ENCODE measurements around the gene PTPRJ. TPM values are rescaled to one million over a fixed set of nuclear protein-coding genes. Genes with fewer than 3 reads are reported as not detected.

Gene PTPRJ
- total and polyA plus RNA-seq, 4 donors: 4.1 to 24.7 (median 14.6) TPM

GRCh38 chr11:48066881-48067800 lies 86.8 kb downstream of the PTPRJ start:
- H3K27me3 ChIP-seq (ENCODE audit: control insufficient read depth in 4 of 4, insufficient read depth in 4 of 4, low read length in 3 of 4): no peaks in the 10 kb centered on the region
- 76% methylated on average over 10 of the region's 10 CpGs for WGBS
- no peak for DNase-seq (ENCODE audit: low spot score)
- no peak overlapping the region for H3K27ac ChIP-seq (ENCODE audit: low read depth in 1 of 2, low read length in 2 of 2)
- H3K36me3 ChIP-seq (ENCODE audit: control insufficient read depth in 4 of 4, insufficient read depth in 3 of 4, low read depth in 1 of 4, low read length in 3 of 4): peaks cover 0 to 2% (median 0%) of the 10 kb centered on the region in 4 donors
- H3K4me3 ChIP-seq (ENCODE audit: low read depth in 1 of 3, low read length in 3 of 3): no peak overlapping the region
- H3K4me1 ChIP-seq (ENCODE audit: control insufficient read depth in 4 of 4, insufficient read depth in 4 of 4, low read length in 3 of 4): peaks cover 0 to 6% (median 3%) of the 10 kb centered on the region in 4 donors
- no peaks in the 10 kb centered on the region for H3K9me3 ChIP-seq (ENCODE audit: control insufficient read depth in 4 of 4, low read length in 3 of 4)
- no peak overlapping the region for H3K9ac ChIP-seq (ENCODE audit: low read depth in 1 of 2, low read length in 2 of 2)
- no peak for TF ChIP-seq EGR1 (IDR thresholded peaks at IDR 0.05; ENCODE audit: low read depth in 2 of 2)
- TF ChIP-seq MAX (IDR thresholded peaks at IDR 0.05): no peak
- TF ChIP-seq NR2F2 (IDR thresholded peaks at IDR 0.05): no peak
- TF ChIP-seq HNF4A (conservative IDR thresholded peaks at IDR 0.05): no peak
- no peak for TF ChIP-seq REST (IDR thresholded peaks at IDR 0.05)
- TF ChIP-seq RAD21 (IDR thresholded peaks at IDR 0.05): no peak
- no peak for TF ChIP-seq YY1 (IDR thresholded peaks at IDR 0.05)

DNA sequence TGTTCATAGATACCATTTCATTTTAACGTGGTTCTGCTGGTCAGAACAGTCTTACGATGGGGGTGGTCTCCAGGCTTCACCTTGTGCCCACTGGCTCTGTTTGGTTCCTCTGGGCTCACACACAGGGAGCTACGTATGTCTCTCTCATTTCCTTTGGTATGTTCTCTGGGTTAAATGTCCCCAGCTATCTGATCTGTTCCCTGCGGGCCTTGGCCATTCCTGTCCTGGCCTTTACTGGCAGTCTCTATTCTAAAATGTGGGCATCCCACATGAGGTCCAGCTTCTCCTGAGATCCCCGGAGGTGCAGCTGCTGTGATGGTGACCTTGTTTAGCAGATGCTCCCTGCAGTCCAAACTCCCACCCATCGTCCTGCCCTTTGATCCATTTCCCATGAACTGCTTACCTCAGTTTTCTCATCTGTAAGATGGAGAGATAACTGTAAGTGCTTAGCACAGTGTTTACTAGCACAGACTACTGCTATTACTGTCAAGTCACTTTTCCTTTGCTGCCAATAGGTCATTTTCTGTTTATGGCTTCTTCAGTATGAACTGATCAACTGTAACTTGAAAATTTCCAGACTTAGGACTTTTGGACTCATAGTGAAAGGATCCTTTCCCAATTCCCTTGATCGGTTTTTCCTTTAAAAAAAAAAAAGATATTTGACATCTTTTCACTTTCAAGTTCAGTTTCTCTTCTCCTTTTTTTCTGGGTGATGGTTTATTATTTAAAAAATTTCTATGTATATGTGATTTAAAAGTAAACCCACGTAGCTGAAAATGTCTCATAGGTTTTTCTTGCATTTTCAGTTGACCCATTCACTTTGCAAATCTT lies 92.9 kb downstream of the PTPRJ start:
- TF ChIP-seq HNF4A (conservative IDR thresholded peaks at IDR 0.05) (peak in 1 of 2 donors; percentile 60), FOXA1 (IDR thresholded peaks at IDR 0.05) (no peak), MAX (IDR thresholded peaks at IDR 0.05) (no peak)
- peaks cover 0 to 2% (median 0%) of the 10 kb centered on the region in 4 donors for H3K36me3 ChIP-seq (ENCODE audit: control insufficient read depth in 4 of 4, insufficient read depth in 3 of 4, low read depth in 1 of 4, low read length in 3 of 4)
- no peaks in the 10 kb centered on the region for H3K27me3 ChIP-seq (ENCODE audit: control insufficient read depth in 4 of 4, insufficient read depth in 4 of 4, low read length in 3 of 4)
- H3K9ac ChIP-seq (ENCODE audit: low read depth in 1 of 2, low read length in 2 of 2): no peak overlapping the region
- no peak for DNase-seq (ENCODE audit: low spot score)
- H3K4me3 ChIP-seq (ENCODE audit: low read depth in 1 of 3, low read length in 3 of 3): no peak overlapping the region
- WGBS: 73% methylated on average over 8 of the region's 8 CpGs
- H3K27ac ChIP-seq (ENCODE audit: low read depth in 1 of 2, low read length in 2 of 2): no peak overlapping the region
- peaks cover 0 to 15% (median 9%) of the 10 kb centered on the region in 4 donors for H3K4me1 ChIP-seq (ENCODE audit: control insufficient read depth in 4 of 4, insufficient read depth in 4 of 4, low read length in 3 of 4)
- no peaks in the 10 kb centered on the region for H3K9me3 ChIP-seq (ENCODE audit: control insufficient read depth in 4 of 4, low read length in 3 of 4)

- Histone ChIP-seq H3K27ac (ENCODE audit: low read depth in 1 of 2, low read length in 2 of 2) (peak overlapping the region in 1 of 2 donors; percentile 38), H3K27me3 (ENCODE audit: control insufficient read depth in 4 of 4, insufficient read depth in 4 of 4, low read length in 3 of 4) (no peaks in the 10 kb centered on the region), H3K4me3 (ENCODE audit: low read depth in 1 of 3, low read length in 3 of 3) (no peak overlapping the region), H3K36me3 (ENCODE audit: control insufficient read depth in 4 of 4, insufficient read depth in 3 of 4, low read depth in 1 of 4, low read length in 3 of 4) (no peaks in the 10 kb centered on the region), H3K9ac (ENCODE audit: low read depth in 1 of 2, low read length in 2 of 2) (no peak overlapping the region), H3K4me1 (ENCODE audit: control insufficient read depth in 4 of 4, insufficient read depth in 4 of 4, low read length in 3 of 4) (peaks cover 0 to 15% (median 10%) of the 10 kb centered on the region in 4 donors), H3K9me3 (ENCODE audit: control insufficient read depth in 4 of 4, low read length in 3 of 4) (no peaks in the 10 kb centered on the region)
- WGBS: 46% methylated on average over 3 of the region's 3 CpGs
- DNase-seq (ENCODE audit: low spot score): no peak
- TF ChIP-seq JUND (IDR thresholded peaks at IDR 0.05) (peak in 1 of 2 donors; percentile 17), HNF4A (conservative IDR thresholded peaks at IDR 0.05) (peak; percentile 89 to 91), SP1 (IDR thresholded peaks at IDR 0.05) (peak; percentile 44), YY1 (IDR thresholded peaks at IDR 0.05) (peak; percentile 14), EGR1 (IDR thresholded peaks at IDR 0.05; ENCODE audit: low read depth in 2 of 2) (no peak), MAX (IDR thresholded peaks at IDR 0.05) (no peak), RXRA (IDR thresholded peaks at IDR 0.05) (peak; percentile 43 to 60)
- TF ChIP-seq, protein P1, sequence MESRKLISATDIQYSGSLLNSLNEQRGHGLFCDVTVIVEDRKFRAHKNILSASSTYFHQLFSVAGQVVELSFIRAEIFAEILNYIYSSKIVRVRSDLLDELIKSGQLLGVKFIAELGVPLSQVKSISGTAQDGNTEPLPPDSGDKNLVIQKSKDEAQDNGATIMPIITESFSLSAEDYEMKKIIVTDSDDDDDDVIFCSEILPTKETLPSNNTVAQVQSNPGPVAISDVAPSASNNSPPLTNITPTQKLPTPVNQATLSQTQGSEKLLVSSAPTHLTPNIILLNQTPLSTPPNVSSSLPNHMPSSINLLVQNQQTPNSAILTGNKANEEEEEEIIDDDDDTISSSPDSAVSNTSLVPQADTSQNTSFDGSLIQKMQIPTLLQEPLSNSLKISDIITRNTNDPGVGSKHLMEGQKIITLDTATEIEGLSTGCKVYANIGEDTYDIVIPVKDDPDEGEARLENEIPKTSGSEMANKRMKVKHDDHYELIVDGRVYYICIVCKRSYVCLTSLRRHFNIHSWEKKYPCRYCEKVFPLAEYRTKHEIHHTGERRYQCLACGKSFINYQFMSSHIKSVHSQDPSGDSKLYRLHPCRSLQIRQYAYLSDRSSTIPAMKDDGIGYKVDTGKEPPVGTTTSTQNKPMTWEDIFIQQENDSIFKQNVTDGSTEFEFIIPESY (IDR thresholded peaks at IDR 0.05): no peak
Observed at GRCh38 chr11:48074425-48075181, 94.2 kb downstream of the PTPRJ start.

Measured in liver (tissue), 9 donors.